H9 (cell line): ENCODE results near the gene PRKCA. TPM values are rescaled to one million over a fixed set of nuclear protein-coding genes. Genes with fewer than 3 reads are reported as not detected.

Experiments
- DNase-seq: peaks from one replicate; pipeline ENCODE4 v3.0.0-alpha.2; 2017
- H2AFZ ChIP-seq: one replicate; pipeline ENCODE4 v1.6.1; 2013; ENCODE audit warnings: mild to moderate bottlenecking, low read length, control low read depth, moderate library complexity
- H2AK5ac ChIP-seq: 2 replicates; pipeline ENCODE4 v1.6.1; 2013; ENCODE audit warnings: low read length, control low read depth, mixed read lengths; ENCODE audit not compliant: insufficient read length
- H2BK120ac ChIP-seq: one replicate; pipeline ENCODE4 v1.6.1; 2013; ENCODE audit warnings: low read depth, mild to moderate bottlenecking, low read length, control low read depth, inconsistent platforms; ENCODE audit not compliant: poor library complexity, severe bottlenecking
- H2BK12ac ChIP-seq: 2 replicates; pipeline ENCODE4 v1.6.1; 2013; ENCODE audit warnings: low read length, control low read depth, mixed read lengths, low read depth; ENCODE audit not compliant: insufficient read length
- H2BK15ac ChIP-seq: 2 replicates; pipeline ENCODE4 v1.6.1; 2013; ENCODE audit warnings: low read depth, low read length, control low read depth
- H2BK20ac ChIP-seq: one replicate; pipeline ENCODE4 v1.6.1; 2013; ENCODE audit warnings: low read depth, mild to moderate bottlenecking, low read length, control low read depth, inconsistent platforms; ENCODE audit not compliant: poor library complexity, severe bottlenecking
- H2BK5ac ChIP-seq: 2 replicates; pipeline ENCODE4 v1.6.1; 2013; ENCODE audit warnings: low read length, control low read depth, mixed read lengths; ENCODE audit not compliant: insufficient read length
- H3K14ac ChIP-seq: 2 replicates; pipeline ENCODE4 v1.6.1; 2013; ENCODE audit warnings: low read length, control low read depth; ENCODE audit not compliant: insufficient read depth
- H3K18ac ChIP-seq: 2 replicates; pipeline ENCODE4 v1.6.1; 2013; ENCODE audit warnings: low read depth, mild to moderate bottlenecking, mixed read lengths, low read length, control low read depth; ENCODE audit not compliant: insufficient read length
- H3K23ac ChIP-seq: 2 replicates; pipeline ENCODE4 v1.6.1; 2013; ENCODE audit warnings: low read length, control low read depth, mixed read lengths, low read depth; ENCODE audit not compliant: insufficient read length
- H3K23me2 ChIP-seq: 2 replicates; pipeline ENCODE4 v1.6.1; 2013; ENCODE audit warnings: low read depth, mild to moderate bottlenecking, mixed read lengths, low read length, control low read depth; ENCODE audit not compliant: insufficient read length, poor library complexity, severe bottlenecking
- H3K27ac ChIP-seq: 2 replicates; pipeline ENCODE4 v1.5.1; 2013; ENCODE audit warnings: low read length, control low read depth, mixed read lengths, low read depth; ENCODE audit not compliant: insufficient read length
- H3K27me3 ChIP-seq: 2 replicates; pipeline ENCODE4 v1.6.1; 2013; ENCODE audit warnings: low read length, control low read depth, inconsistent platforms; ENCODE audit not compliant: insufficient read depth
- H3K4ac ChIP-seq: 2 replicates; pipeline ENCODE4 v1.6.1; 2013; ENCODE audit warnings: low read depth, mild to moderate bottlenecking, control low read depth, inconsistent platforms, low read length, moderate library complexity
- H3K4me1 ChIP-seq: 2 replicates; pipeline ENCODE4 v1.6.1; 2013; ENCODE audit warnings: low read length, control low read depth, inconsistent platforms; ENCODE audit not compliant: insufficient read depth
- H3K4me2 ChIP-seq: 2 replicates; pipeline ENCODE4 v1.6.1; 2013; ENCODE audit warnings: low read length, control low read depth, mixed read lengths; ENCODE audit not compliant: insufficient read length, insufficient read depth
- H3K56ac ChIP-seq: 2 replicates; pipeline ENCODE4 v1.6.1; 2013; ENCODE audit warnings: low read depth, mild to moderate bottlenecking, mixed read lengths, low read length, control low read depth; ENCODE audit not compliant: insufficient read length
- H3K79me1 ChIP-seq: 2 replicates; pipeline ENCODE4 v1.6.1; 2013; ENCODE audit warnings: low read depth, mild to moderate bottlenecking, moderate library complexity, low read length, control low read depth, inconsistent platforms; ENCODE audit not compliant: insufficient read depth, poor library complexity, severe bottlenecking
- H3K79me2 ChIP-seq: 2 replicates; pipeline ENCODE4 v1.6.1; 2013; ENCODE audit warnings: low read length, control low read depth, inconsistent platforms; ENCODE audit not compliant: insufficient read depth
- H3K9ac ChIP-seq: 2 replicates; pipeline ENCODE4 v1.6.1; 2013; ENCODE audit warnings: low read length, control low read depth, mixed read lengths; ENCODE audit not compliant: insufficient read length; ENCODE audit errors: extremely low read depth
- H3K9me3 ChIP-seq: one replicate; pipeline ENCODE4 v1.6.1; 2013; ENCODE audit warnings: low read depth, low read length, inconsistent platforms; ENCODE audit not compliant: control insufficient read depth
- H3T11ph ChIP-seq: one replicate; pipeline ENCODE4 v1.6.1; 2013; ENCODE audit warnings: mild to moderate bottlenecking, low read length, control low read depth, inconsistent platforms
- H4K20me1 ChIP-seq: one replicate; pipeline ENCODE4 v1.6.1; 2013; ENCODE audit not compliant: control insufficient read depth, insufficient read length, insufficient read depth
- H4K5ac ChIP-seq: 2 replicates; pipeline ENCODE4 v1.6.1; 2013; ENCODE audit warnings: low read depth, mild to moderate bottlenecking, mixed read lengths, low read length, control low read depth; ENCODE audit not compliant: insufficient read length
- H4K8ac ChIP-seq: replicated peaks from 2 replicates; pipeline ENCODE4 v1.6.1; 2013; ENCODE audit warnings: low read length, control low read depth, mixed read lengths, low read depth; ENCODE audit not compliant: insufficient read length
- H4K91ac ChIP-seq: 2 replicates; pipeline ENCODE4 v1.6.1; 2013; ENCODE audit warnings: low read depth, mild to moderate bottlenecking, moderate library complexity, mixed read lengths, low read length, control low read depth; ENCODE audit not compliant: insufficient read length
- H3K27ac Mint-ChIP-seq, 3 experiments: 2 replicates in 2 of 3; 3 replicates in 1 of 3; pipeline ENCODE4 v1.8.0; 2020 to 2021; ENCODE audit warnings: mixed read lengths in 3 of 3, mild to moderate bottlenecking in 1 of 3, moderate library complexity in 1 of 3
- H3K27me3 Mint-ChIP-seq: 2 replicates; pipeline ENCODE4 v1.8.0; 2021; ENCODE audit warnings: low read depth, mild to moderate bottlenecking, moderate library complexity, mixed read lengths
- H3K36me3 Mint-ChIP-seq, 3 experiments: 2 replicates in 2 of 3; 3 replicates in 1 of 3; pipeline ENCODE4 v1.8.0; 2020 to 2021; ENCODE audit warnings: low read depth in 3 of 3, mixed read lengths in 3 of 3; ENCODE audit not compliant: insufficient read depth in 1 of 3
- H3K4me1 Mint-ChIP-seq, 2 experiments: 2 replicates each; pipeline ENCODE4 v1.8.0; 2020; ENCODE audit warnings: mixed read lengths in 2 of 2
- H3K4me3 Mint-ChIP-seq, 2 experiments: 2 replicates in 1 of 2; 3 replicates in 1 of 2; pipeline ENCODE4 v1.8.0; 2020 to 2021; ENCODE audit warnings: mild to moderate bottlenecking in 2 of 2, mixed read lengths in 2 of 2, moderate library complexity in 1 of 2
- H3K9me3 Mint-ChIP-seq, 2 experiments: 2 replicates in 1 of 2; 3 replicates in 1 of 2; pipeline ENCODE4 v1.8.0; 2020; ENCODE audit warnings: mild to moderate bottlenecking in 2 of 2, mixed read lengths in 2 of 2, moderate library complexity in 1 of 2
- CTCF ChIP-seq: fragments of 200-600 bp; sonication (generic); conservative IDR thresholded peaks from 3 replicates; pipeline ENCODE4 v1.8.0; 2021; ENCODE audit warnings: antibody characterized with exemption, mild to moderate bottlenecking
- WGBS: extraction: QIAGEN DNeasy Blood & Tissue Kit; methylation state at CpG from one replicate; pipeline ENCODE4 v1.1.7; 2013; ENCODE audit warnings: missing lambda C conversion rate, low lambda C conversion rate, mixed read lengths; ENCODE audit not compliant: insufficient read length; ENCODE audit errors: extremely low coverage; 5-methylcytosine and 5-hydroxymethylcytosine counted together
- total RNA-seq: library from RNA; stranded (reverse); gene quantifications from 2 replicates; pipeline ENCODE4 v1.2.1, GENCODE V29; 2021

The PRKCA gene
- total RNA-seq, 1 experiment from 2014 or later: 10.5 TPM

GRCh38 chr17:66830451-66830850 lies 528.0 kb downstream of the PRKCA start:
- TF ChIP-seq CTCF: no peak
- H2BK12ac ChIP-seq: no peak overlapping the region
- no peak overlapping the region for H3K23ac ChIP-seq
- no peak overlapping the region for H3K9ac ChIP-seq
- H4K5ac ChIP-seq: no peak overlapping the region
- H3K4ac ChIP-seq: no peak overlapping the region
- H3K18ac ChIP-seq: no peak overlapping the region
- peak; percentile 64 for DNase-seq
- Mint-ChIP-seq H3K36me3 (no peaks in the 10 kb centered on the region), H3K4me3 (no peak overlapping the region; a peak in 2 of 5 replicates), H3K9me3 (peaks cover 0 to 2% of the 10 kb centered on the region in 2 experiments; a peak in 3 of 5 replicates), H3K27me3 (peaks cover 41% of the 10 kb centered on the region), H3K27ac (no peak overlapping the region), H3K4me1 (peaks cover 20 to 22% of the 10 kb centered on the region in 2 experiments)
- H3K27me3 ChIP-seq: no peaks in the 10 kb centered on the region
- H3K79me1 ChIP-seq: no peaks in the 10 kb centered on the region
- no peak overlapping the region for H3T11ph ChIP-seq
- H4K91ac ChIP-seq: no peak overlapping the region
- no peak overlapping the region for H3K56ac ChIP-seq
- H3K14ac ChIP-seq: no peak overlapping the region
- no peak overlapping the region for H2BK5ac ChIP-seq
- peak overlapping the region; percentile 23 for H3K4me2 ChIP-seq
- H3K9me3 ChIP-seq: no peaks in the 10 kb centered on the region
- no peak overlapping the region for H2AFZ ChIP-seq
- no peak overlapping the region for H4K8ac ChIP-seq
- no peak overlapping the region for H2BK15ac ChIP-seq
- H3K23me2 ChIP-seq: peaks cover 5% of the 10 kb centered on the region
- H3K79me2 ChIP-seq: no peaks in the 10 kb centered on the region
- H2BK120ac ChIP-seq: no peak overlapping the region
- H2BK20ac ChIP-seq: no peak overlapping the region
- WGBS: no CpG with 5 or more reads among the region's 4 CpGs
- H2AK5ac ChIP-seq: no peak overlapping the region
- peaks cover 4% of the 10 kb centered on the region; the same call in 1 of the 2 replicates for H3K4me1 ChIP-seq
- H3K27ac ChIP-seq: no peak overlapping the region
- H4K20me1 ChIP-seq: no peaks in the 10 kb centered on the region
